H1 (cell line): ENCODE results near the gene CACNA1D.

Source experiments
- ATF3 ChIP-seq: IDR thresholded peaks from 2 replicates; pipeline ENCODE4 v1.6.1; 2011; ENCODE audit warnings: low read depth, mild to moderate bottlenecking, low read length; ENCODE audit not compliant: insufficient read depth
- CTCF ChIP-seq, 3 experiments: IDR thresholded peaks; 1 replicate in 2 of 3; 2 replicates in 1 of 3; pipeline versions ENCODE4 v1.5.1 to v1.6.1; 2011; ENCODE audit warnings: low read length in 3 of 3, mild to moderate bottlenecking in 3 of 3, inconsistent platforms in 2 of 3, low read depth in 1 of 3, moderate library complexity in 1 of 3; ENCODE audit not compliant: insufficient read depth in 1 of 3; ENCODE audit errors: control extremely low read depth in 1 of 3
- EP300 ChIP-seq, 2 experiments: IDR thresholded peaks; 1 replicate in 1 of 2; 2 replicates in 1 of 2; pipeline ENCODE4 v1.6.1; 2011 to 2012; ENCODE audit warnings: low read depth in 2 of 2, low read length in 2 of 2, mild to moderate bottlenecking in 2 of 2, borderline replicate concordance in 1 of 2, inconsistent platforms in 1 of 2, moderate library complexity in 1 of 2
- EZH2 ChIP-seq: fragments of 200-600 bp; sonication (generic); IDR thresholded peaks from 2 replicates; pipeline ENCODE4 v1.7.1; 2012; ENCODE audit warnings: low read depth, mild to moderate bottlenecking, moderate library complexity, low read length, inconsistent platforms; ENCODE audit not compliant: severe bottlenecking
- FOSL1 ChIP-seq: IDR thresholded peaks from 2 replicates; pipeline ENCODE4 v1.6.1; 2011; ENCODE audit warnings: mild to moderate bottlenecking, low read depth, low read length, moderate library complexity; ENCODE audit not compliant: insufficient read depth
- JUN ChIP-seq: IDR thresholded peaks from 2 replicates; pipeline ENCODE4 v1.6.1; 2011; ENCODE audit warnings: low read depth, mild to moderate bottlenecking, improper control_type of control experiment, low read length
- JUND ChIP-seq: IDR thresholded peaks from 2 replicates; pipeline ENCODE4 v1.6.1; 2011; ENCODE audit warnings: mild to moderate bottlenecking, improper control_type of control experiment, low read length
- NANOG ChIP-seq: IDR thresholded peaks from 2 replicates; pipeline ENCODE4 v1.6.1; 2011; ENCODE audit warnings: low read length, low read depth, mild to moderate bottlenecking, inconsistent platforms; ENCODE audit not compliant: insufficient read depth, poor library complexity, severe bottlenecking
- POLR2A ChIP-seq, 2 experiments: IDR thresholded peaks; 1 replicate in 1 of 2; 2 replicates in 1 of 2; pipeline ENCODE4 v1.6.1; 2011; ENCODE audit warnings: low read depth in 2 of 2, low read length in 2 of 2, mild to moderate bottlenecking in 2 of 2; ENCODE audit errors: control extremely low read depth in 1 of 2
- POLR2AphosphoS5 ChIP-seq: IDR thresholded peaks from 2 replicates; pipeline ENCODE4 v1.6.1; 2011; ENCODE audit warnings: low read depth, low read length
- RAD21 ChIP-seq, 2 experiments: IDR thresholded peaks in 1 of 2; conservative IDR thresholded peaks in 1 of 2; 2 replicates each; pipeline ENCODE4 v1.6.1; 2011; ENCODE audit warnings: low read depth in 2 of 2, low read length in 2 of 2, improper control_type of control experiment in 1 of 2, inconsistent platforms in 1 of 2, mild to moderate bottlenecking in 1 of 2, moderate library complexity in 1 of 2
- RFX5 ChIP-seq: IDR thresholded peaks from 2 replicates; pipeline ENCODE4 v1.6.1; 2011; ENCODE audit warnings: low read depth, low read length, improper control_type of control experiment, borderline replicate concordance
- SIX5 ChIP-seq: IDR thresholded peaks from 2 replicates; pipeline ENCODE4 v1.6.1; 2011; ENCODE audit warnings: mild to moderate bottlenecking, low read depth, low read length
- TAF1 ChIP-seq: IDR thresholded peaks from 2 replicates; pipeline ENCODE4 v1.6.1; 2011; ENCODE audit warnings: mild to moderate bottlenecking, low read depth, low read length

- TF ChIP-seq TAF1 (no peak), ATF3 (no peak), EZH2 (no peak), CTCF (IDR thresholded peaks at IDR 0.05; ENCODE audit: control extremely low read depth in 1 of 3, insufficient read depth in 1 of 3, low read depth in 1 of 3, low read length in 3 of 3) (no peak), JUND (no peak), RAD21 (IDR thresholded peaks at IDR 0.05 in 1 of 2, conservative IDR thresholded peaks at IDR 0.05 in 1 of 2; ENCODE audit: low read depth in 2 of 2, low read length in 2 of 2) (no peak), POLR2A (IDR thresholded peaks at IDR 0.05; ENCODE audit: control extremely low read depth in 1 of 2, low read depth in 2 of 2, low read length in 2 of 2) (no peak), RFX5 (no peak), JUN (no peak), EP300 (IDR thresholded peaks at IDR 0.05; ENCODE audit: borderline replicate concordance in 1 of 2, low read depth in 2 of 2, low read length in 2 of 2) (no peak), POLR2AphosphoS5 (no peak), SIX5 (no peak), NANOG (no peak), FOSL1 (no peak)
Observed at GRCh38 chr3:53606793-53607192, 112.4 kb downstream of the CACNA1D start.
